ENCODE measurements around the gene KAT14. TPM values are rescaled to one million over a fixed set of nuclear protein-coding genes. Genes with fewer than 3 reads are reported as not detected.

The KAT14 gene
- total RNA-seq, 6 donors from 2014 or later, result 7.3 to 13.8 (median 12.8) TPM

- 34 to 38% methylated on average over 2 of the region's 2 CpGs for WGBS, 2 donors
- DNase-seq (no peak), ATAC-seq (ENCODE audit: low FRiP score in 2 of 2) (peak in 1 of 2 donors; percentile 42)
- Histone ChIP-seq H3K4me3 (no peak overlapping the region), H3K27me3 (no peaks in the 10 kb centered on the region), H3K27ac (peak overlapping the region; percentile 27 to 60 (median 34)), H3K36me3 (no peaks in the 10 kb centered on the region), H3K9me3 (no peaks in the 10 kb centered on the region), H3K4me1 (peaks cover 7 to 17% (median 12%) of the 10 kb centered on the region in 4 donors)
- TF ChIP-seq EP300 (IDR thresholded peaks at IDR 0.05) (no peak), POLR2AphosphoS5 (IDR thresholded peaks at IDR 0.05) (no peak), POLR2A (IDR thresholded peaks at IDR 0.05) (no peak)
- TF ChIP-seq, protein P1, sequence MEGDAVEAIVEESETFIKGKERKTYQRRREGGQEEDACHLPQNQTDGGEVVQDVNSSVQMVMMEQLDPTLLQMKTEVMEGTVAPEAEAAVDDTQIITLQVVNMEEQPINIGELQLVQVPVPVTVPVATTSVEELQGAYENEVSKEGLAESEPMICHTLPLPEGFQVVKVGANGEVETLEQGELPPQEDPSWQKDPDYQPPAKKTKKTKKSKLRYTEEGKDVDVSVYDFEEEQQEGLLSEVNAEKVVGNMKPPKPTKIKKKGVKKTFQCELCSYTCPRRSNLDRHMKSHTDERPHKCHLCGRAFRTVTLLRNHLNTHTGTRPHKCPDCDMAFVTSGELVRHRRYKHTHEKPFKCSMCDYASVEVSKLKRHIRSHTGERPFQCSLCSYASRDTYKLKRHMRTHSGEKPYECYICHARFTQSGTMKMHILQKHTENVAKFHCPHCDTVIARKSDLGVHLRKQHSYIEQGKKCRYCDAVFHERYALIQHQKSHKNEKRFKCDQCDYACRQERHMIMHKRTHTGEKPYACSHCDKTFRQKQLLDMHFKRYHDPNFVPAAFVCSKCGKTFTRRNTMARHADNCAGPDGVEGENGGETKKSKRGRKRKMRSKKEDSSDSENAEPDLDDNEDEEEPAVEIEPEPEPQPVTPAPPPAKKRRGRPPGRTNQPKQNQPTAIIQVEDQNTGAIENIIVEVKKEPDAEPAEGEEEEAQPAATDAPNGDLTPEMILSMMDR (IDR thresholded peaks at IDR 0.05), result no peak
Observed at GRCh38 chr20:18133962-18134361, 3.7 kb upstream of the KAT14 start.

DNA sequence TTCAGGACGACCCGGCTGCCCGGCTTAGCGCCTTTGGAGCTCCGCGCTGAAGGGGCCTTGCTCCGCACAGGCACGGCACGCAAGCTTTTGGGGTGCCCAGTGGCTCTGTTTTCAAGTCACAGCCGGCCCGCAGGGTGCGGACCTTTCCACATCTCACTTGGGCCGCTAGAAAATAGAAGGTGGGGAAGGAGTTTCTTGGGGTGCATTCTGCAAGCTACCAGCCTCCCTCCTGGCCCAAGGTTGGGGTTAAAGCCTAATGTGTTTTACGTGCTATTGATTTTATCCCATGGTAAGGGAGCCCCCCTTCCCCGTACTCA is 561 bp downstream of the KAT14 start:
- ATAC-seq (ENCODE audit: low FRiP score in 2 of 2), result no peak

GRCh38 chr20:18138639-18139583 is 1.2 kb downstream of the KAT14 start:
- 36 to 37% methylated on average over 7 of the region's 7 CpGs for WGBS, 2 donors
- no peaks in the 10 kb centered on the region for H3K27me3 ChIP-seq
- H3K4me1 ChIP-seq, result peaks cover 16 to 32% (median 19%) of the 10 kb centered on the region in 4 donors
- TF ChIP-seq POLR2AphosphoS5 (IDR thresholded peaks at IDR 0.05) (no peak), EP300 (IDR thresholded peaks at IDR 0.05) (no peak), POLR2A (IDR thresholded peaks at IDR 0.05) (no peak)
- TF ChIP-seq, protein P1 (IDR thresholded peaks at IDR 0.05), result no peak
- peak overlapping the region; percentile 68 to 98 (median 86) for H3K4me3 ChIP-seq
- H3K9me3 ChIP-seq, result no peaks in the 10 kb centered on the region
- peaks cover 0 to 12% (median 6%) of the 10 kb centered on the region in 4 donors for H3K36me3 ChIP-seq
- ATAC-seq (ENCODE audit: low FRiP score in 2 of 2) (no peak), DNase-seq (no peak)
- peak overlapping the region; percentile 82 to 94 (median 90) for H3K27ac ChIP-seq

More for the DNA sequence above, 561 bp downstream of the KAT14 start:
- Histone ChIP-seq H3K9me3 (no peaks in the 10 kb centered on the region), H3K36me3 (peaks cover 0 to 10% (median 6%) of the 10 kb centered on the region in 4 donors), H3K4me3 (peak overlapping the region; percentile 68 to 98 (median 86)), H3K27ac (peak overlapping the region; percentile 82 to 94 (median 90)), H3K4me1 (peaks cover 16 to 32% (median 22%) of the 10 kb centered on the region in 4 donors), H3K27me3 (no peaks in the 10 kb centered on the region)
- TF ChIP-seq POLR2AphosphoS5 (IDR thresholded peaks at IDR 0.05) (no peak), POLR2A (IDR thresholded peaks at IDR 0.05) (no peak), EP300 (IDR thresholded peaks at IDR 0.05) (no peak)
- TF ChIP-seq, protein P1 (IDR thresholded peaks at IDR 0.05), result no peak
- WGBS, 2 donors, result 0 to 2% methylated on average over 2 to 5 of the region's 15 CpGs
- DNase-seq, result no peak

DNA sequence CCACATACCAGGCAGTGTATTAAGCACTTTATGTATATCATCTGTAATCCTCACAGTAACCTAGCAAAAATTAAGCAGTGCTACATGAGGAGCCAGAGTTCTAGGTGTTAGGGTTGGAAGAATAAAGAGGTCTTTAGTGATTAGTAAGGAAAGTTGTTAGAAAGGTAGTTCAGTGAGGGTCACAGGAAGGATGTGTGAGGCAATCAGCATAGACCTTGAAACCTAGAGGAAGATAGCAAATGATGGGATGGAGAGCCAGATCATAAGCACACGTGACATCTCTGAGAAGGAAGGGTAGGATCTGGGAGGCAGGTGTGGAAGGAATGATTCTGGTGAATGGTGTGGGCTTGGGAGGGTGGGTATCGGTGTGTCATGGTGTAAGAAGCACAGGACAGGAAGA is 2.2 kb downstream of the KAT14 start:
- peaks cover 0 to 20% (median 6%) of the 10 kb centered on the region in 4 donors for H3K36me3 ChIP-seq
- peaks cover 16 to 32% (median 17%) of the 10 kb centered on the region in 4 donors for H3K4me1 ChIP-seq
- ATAC-seq (ENCODE audit: low FRiP score in 2 of 2) (no peak), DNase-seq (no peak)
- no peaks in the 10 kb centered on the region for H3K9me3 ChIP-seq
- no peak overlapping the region for H3K27ac ChIP-seq
- WGBS, 2 donors, result 81% methylated on average over 2 of the region's 2 CpGs
- no peak overlapping the region for H3K4me3 ChIP-seq
- H3K27me3 ChIP-seq, result no peaks in the 10 kb centered on the region
- TF ChIP-seq, protein P1 (IDR thresholded peaks at IDR 0.05), result no peak
- no peak for TF ChIP-seq POLR2AphosphoS5 (IDR thresholded peaks at IDR 0.05)
- TF ChIP-seq EP300 (IDR thresholded peaks at IDR 0.05), result no peak
- no peak for TF ChIP-seq POLR2A (IDR thresholded peaks at IDR 0.05)
